DMS53 treated with DMSO at 0.1 percent for 48 hours (cell line): ENCODE measurements around the gene POGLUT2.

Experiments used
- DNase-seq: peaks from one replicate; lab custom pipeline; 2025; ENCODE audit not compliant: unreplicated experiment; lab: John Stamatoyannopoulos, UW

Gene POGLUT2

DNA sequence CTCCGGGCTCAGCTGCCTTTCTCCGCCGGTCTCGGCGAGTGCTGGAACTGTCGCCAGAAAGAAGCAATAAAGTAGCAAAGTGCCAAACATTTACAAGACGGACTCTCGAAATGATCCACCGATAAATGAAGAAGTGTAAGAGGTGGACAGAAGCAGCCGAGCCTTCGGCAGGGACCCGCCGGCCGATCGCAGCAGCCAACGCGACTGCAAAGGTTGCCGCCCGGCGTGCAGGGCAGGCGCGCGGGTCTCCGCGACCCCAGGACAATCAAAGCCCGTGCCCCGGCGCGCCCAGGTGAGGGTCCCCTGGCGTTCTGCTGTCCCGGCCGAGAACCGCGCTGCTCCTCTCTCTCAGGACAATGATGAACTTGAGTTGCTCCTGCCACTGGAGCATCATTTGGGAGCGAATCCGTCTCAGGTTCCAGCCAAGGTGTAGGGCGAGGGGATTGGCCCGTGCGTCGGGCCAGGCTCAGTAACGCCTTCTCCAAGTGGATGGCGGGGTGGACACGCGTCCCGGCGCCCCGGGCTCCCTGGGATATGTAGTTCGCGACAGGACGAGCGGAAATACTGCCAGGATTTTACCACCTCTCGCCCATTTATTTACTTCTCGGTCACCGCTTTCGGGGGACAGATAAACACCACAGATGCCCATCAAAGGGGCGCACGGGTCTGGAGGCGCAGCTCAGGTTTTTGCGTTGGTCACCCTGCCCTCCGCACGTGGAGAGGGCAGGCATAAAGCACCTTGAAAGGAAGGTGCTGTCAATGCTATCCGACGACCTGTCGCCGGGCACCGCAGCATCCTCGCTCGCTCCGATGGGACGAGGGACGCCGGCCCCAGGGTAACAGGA is at the start of gene POGLUT2, which contains the start of gene BIVM:
POGLUT2 (minus strand) TSS at position 396 of the 845 bp plus-strand sequence; CDS start at position 90, 306 bp downstream.
BIVM (plus strand) TSS at position 539 of the 845 bp plus-strand sequence. CDS start 8,149 bp downstream, outside the sequence.
- peak; percentile 17 for DNase-seq

GRCh38 chr13:102847272-102848234 is 48.8 kb upstream of the POGLUT2 start:
- no peak for DNase-seq

- DNase-seq: no peak
Measured at GRCh38 chr13:102846261-102847015, 47.7 kb upstream of the POGLUT2 start.

- DNase-seq: peak; percentile 52
Measured at GRCh38 chr13:102845630-102846260, 47.0 kb upstream of the POGLUT2 start, which contains the start of gene ERCC5. ERCC5 (plus strand) TSS chr13:102846032; CDS start chr13:102846267, 235 bp downstream.

- no peak for DNase-seq
Measured at GRCh38 chr13:102845289-102845629, 46.5 kb upstream of the POGLUT2 start.

DNA sequence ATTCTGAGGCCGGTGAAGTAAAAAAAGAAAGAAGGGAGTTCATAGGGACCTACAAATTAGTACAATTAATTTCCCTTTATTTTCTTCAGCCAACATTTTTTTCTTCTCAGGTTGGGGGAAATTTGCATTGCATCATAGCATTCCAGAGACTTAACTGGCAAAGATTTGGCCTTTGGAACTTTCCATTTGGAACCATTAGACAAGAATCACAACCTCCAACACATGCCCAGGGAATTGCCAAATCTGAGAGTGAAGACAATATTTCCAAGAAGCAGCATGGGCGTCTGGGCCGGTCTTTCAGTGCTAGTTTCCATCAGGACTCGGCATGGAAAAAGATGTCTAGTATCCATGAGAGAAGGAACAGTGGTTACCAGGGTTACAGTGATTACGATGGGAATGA is 40.7 kb upstream of the POGLUT2 start:
- DNase-seq: no peak

GRCh38 chr13:102838982-102839381 is 40.2 kb upstream of the POGLUT2 start:
- DNase-seq: no peak

DNA sequence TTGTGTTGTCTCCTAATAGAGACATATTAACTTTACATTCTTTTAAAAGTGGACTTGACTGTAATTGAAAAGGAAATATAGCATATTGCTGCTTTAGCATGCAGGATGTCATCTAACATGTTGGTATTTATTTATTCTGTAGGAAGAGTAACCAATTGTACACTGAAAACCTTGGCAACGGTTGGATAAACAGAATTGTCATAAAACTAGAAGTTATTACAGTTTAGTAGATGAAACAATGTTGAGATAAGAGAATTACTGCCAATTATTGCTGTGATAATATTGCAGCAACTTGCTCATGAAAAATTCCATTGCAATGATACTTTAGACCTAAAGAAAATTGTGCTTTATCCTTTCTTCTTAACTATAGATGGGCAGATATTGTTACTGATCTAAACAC is 39.5 kb upstream of the POGLUT2 start:
- no peak for DNase-seq

- DNase-seq: no peak
Measured at GRCh38 chr13:102836471-102836870, 37.7 kb upstream of the POGLUT2 start.

DNA sequence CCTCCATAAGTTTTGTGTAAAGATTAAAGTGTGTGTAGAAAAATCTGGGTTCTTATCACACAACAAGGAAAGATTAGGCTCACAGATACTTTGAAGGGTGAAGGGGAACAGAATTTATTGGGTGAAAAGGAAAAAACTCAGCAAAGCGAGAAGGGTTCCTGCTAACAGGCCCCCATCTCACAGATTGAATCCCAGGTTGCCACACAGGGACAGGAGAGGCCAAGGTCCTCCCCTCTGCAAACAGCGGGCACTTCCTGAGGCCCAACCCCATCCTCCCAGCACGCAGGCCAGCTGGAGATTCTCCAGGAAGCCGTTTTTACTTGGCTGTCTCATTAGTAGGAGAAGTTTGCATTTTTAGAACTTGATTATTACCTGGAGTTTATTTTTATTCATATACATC is 31.9 kb upstream of the POGLUT2 start:
- peak; percentile 5 for DNase-seq

DNA sequence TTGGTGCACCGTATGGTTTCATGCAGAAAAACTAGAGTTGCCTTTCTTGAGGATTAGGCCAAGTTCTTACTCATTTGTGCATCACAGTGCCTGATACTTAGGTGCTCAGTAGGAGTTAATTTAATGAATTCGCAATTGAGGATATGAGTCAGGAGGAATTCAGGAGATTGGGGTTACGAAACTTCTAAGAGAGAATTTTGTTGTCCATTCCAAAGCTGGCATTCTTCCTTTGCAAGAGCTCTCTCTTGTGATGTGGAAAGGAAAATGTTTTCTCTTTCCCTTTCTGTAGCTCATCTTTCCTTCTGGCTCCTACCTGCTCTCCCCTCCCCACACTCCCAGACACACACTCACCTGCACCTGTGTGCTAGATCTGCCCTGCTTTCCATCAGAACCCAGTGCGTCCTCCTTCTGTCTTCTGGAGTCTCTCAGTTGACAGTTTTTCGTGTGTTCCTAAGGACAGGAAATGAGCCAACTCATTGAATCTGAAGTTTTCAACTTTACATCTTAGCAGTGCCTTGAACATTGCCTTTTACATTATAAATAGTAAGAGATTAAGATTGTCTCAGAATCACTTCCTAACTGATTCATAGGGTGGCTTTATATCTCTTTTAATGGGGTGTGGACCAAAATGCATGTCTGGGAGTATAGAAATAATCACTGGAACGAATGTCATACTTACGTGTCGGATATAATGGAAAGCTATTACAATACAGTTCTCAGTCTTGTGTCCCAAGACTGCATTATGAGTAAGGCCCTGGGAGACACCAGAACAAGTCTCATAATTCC is 27.3 kb upstream of the POGLUT2 start:
- DNase-seq: no peak

GRCh38 chr13:102825400-102825799 is 26.6 kb upstream of the POGLUT2 start:
- no peak for DNase-seq

GRCh38 chr13:102817907-102818306 is 19.1 kb upstream of the POGLUT2 start:
- DNase-seq: no peak

DNA sequence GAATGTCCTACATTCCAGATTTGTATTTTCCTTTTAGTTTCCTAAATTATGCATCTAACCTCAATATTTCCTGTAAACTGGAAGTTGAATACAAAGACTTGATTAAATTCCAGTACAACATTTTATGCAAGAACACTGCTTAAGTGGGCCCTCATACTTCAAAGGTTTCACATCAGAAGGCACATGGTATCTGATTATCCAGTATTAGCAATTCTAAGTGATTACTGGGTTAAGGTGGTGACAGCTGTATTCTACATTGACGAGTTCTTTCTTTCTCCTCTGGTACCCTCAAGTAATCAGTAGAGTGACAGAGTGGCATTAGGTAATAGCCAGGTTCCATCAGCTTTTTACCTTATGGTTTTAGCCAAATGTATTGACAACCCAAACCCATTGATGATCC is 18.5 kb upstream of the POGLUT2 start:
- no peak for DNase-seq

GRCh38 chr13:102816708-102817107 is 17.9 kb upstream of the POGLUT2 start:
- no peak for DNase-seq

DNA sequence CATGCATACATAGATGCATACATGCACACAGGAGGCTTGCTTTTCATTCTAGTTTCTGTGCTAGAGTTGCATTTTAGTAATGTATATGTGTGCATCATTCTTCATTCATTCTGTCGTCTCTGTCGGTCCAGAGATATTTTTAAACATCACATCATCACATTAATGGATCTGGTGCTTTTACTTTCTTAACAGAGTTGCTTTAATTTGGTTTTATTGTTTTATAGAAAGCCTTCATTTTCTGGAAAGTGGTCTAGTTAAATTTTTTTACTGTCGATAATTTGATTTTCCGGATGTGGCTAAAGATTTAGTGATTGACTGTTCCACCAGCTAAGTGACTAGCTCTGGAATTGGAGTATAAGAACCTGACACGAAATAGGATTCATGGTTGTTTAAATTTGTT is 17.0 kb upstream of the POGLUT2 start:
- no peak for DNase-seq

DNA sequence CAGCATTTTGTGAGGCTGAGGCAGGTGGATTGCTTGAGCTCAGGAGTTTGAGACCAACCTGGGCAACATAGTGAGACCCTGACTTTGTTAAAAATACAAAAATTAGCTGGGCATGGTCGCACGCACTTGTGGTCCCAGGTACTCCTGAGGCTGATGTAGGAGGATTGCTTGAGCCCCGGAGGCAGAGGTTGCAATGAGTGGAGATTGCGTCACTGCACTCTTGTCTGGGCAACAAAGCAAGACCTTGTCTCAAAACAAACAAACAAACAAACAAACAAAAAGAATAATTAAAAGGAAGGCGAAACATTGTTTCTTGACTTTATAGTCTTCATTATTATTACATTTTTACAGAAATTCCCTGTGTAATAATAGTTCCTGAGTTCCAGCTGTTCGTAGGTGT is 16.0 kb upstream of the POGLUT2 start:
- DNase-seq: no peak

- DNase-seq: no peak
Measured at GRCh38 chr13:102814025-102814607, 15.3 kb upstream of the POGLUT2 start.

DNA sequence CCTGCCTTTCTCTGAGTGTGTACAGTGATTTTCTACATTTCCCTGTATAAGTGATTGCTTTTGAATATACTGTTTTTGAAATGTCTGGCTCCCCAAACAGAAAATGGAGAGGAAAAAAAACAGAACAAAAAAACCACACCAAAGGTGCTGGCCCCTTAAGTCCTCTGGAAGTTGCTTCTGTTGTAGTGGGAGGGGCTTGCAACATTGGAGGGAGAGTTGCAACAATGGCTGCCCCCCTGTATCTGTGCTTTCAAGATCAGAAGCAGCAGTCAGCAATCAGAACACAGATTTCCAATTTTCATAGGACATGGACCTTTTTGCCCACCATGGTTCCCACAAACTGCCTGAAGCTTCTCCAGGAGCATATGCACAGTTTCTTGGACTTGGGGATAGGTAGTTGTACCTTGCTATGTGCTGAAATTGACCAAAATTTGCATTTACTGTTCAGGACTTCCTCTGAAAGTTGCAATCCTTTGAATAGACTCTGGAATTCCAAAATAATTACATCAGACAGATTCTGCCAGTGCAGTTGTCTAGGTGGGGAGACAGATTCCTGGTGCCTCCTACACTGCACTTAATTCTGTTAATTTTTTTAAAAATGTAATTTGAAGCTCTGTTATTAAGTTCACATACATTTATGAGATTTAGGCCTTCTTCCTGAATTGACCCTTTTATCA is 14.0 kb upstream of the POGLUT2 start:
- DNase-seq: no peak
